D341Med (cell line): ENCODE measurements around the gene PCYT2.
A peak's percentile ranks its signal among the peaks of the same experiment; 100 is the strongest.

Experiments
- DNase-seq: peaks from one replicate; pipeline ENCODE4 v3.0.0; 2012; ENCODE audit warnings: low spot score

PCYT2 gene

GRCh38 chr17:81899514-81900166, 11.6 kb downstream of the PCYT2 start:
- no peak for DNase-seq

- no peak for DNase-seq
Measured at GRCh38 chr17:81898885-81899284, 12.3 kb downstream of the PCYT2 start.

- no peak for DNase-seq
Measured at GRCh38 chr17:81898029-81898866, 13.0 kb downstream of the PCYT2 start.

GRCh38 chr17:81895400-81895799, 15.8 kb downstream of the PCYT2 start:
- no peak for DNase-seq

- DNase-seq: no peak
Measured at GRCh38 chr17:81891303-81891552, 20.0 kb downstream of the PCYT2 start.

GRCh38 chr17:81890447-81891302, 20.5 kb downstream of the PCYT2 start:
- DNase-seq: peak; percentile 63

GRCh38 chr17:81889602-81890001, 21.6 kb downstream of the PCYT2 start:
- no peak for DNase-seq

- DNase-seq: no peak
Measured at GRCh38 chr17:81888988-81889595, 22.1 kb downstream of the PCYT2 start.

GRCh38 chr17:81888105-81888987, 22.9 kb downstream of the PCYT2 start:
- no peak for DNase-seq

- peak; percentile 79 for DNase-seq
Measured at GRCh38 chr17:81885869-81886548, 25.2 kb downstream of the PCYT2 start.

- no peak for DNase-seq
Measured at GRCh38 chr17:81885454-81885853, 25.7 kb downstream of the PCYT2 start.

GRCh38 chr17:81884968-81885367, 26.2 kb downstream of the PCYT2 start:
- peak; percentile 37 for DNase-seq

- peak; percentile 36 for DNase-seq
Measured at GRCh38 chr17:81884520-81884919, 26.7 kb downstream of the PCYT2 start.

GRCh38 chr17:81879121-81879520, 32.1 kb downstream of the PCYT2 start:
- no peak for DNase-seq

GRCh38 chr17:81878294-81878693, 32.9 kb downstream of the PCYT2 start:
- DNase-seq: no peak

GRCh38 chr17:81877569-81877968, 33.6 kb downstream of the PCYT2 start:
- no peak for DNase-seq

GRCh38 chr17:81871387-81872230, 39.6 kb downstream of the PCYT2 start:
- DNase-seq: peak; percentile 100

- no peak for DNase-seq
Measured at GRCh38 chr17:81870981-81871386, 40.2 kb downstream of the PCYT2 start, which contains the start of gene ARHGDIA. Gene ARHGDIA (minus strand): TSS chr17:81871337. CDS start chr17:81869930, 1,407 bp downstream.

GRCh38 chr17:81870131-81870980, 40.8 kb downstream of the PCYT2 start:
- DNase-seq: no peak
